Gastrocnemius medialis (tissue), 4 donors: ENCODE results near the gene GPR101. TPM values are rescaled to one million over a fixed set of nuclear protein-coding genes. Genes with fewer than 3 reads are reported as not detected.

ENCODE experiments used
- ATAC-seq, 2 donors: fragments of 150-250 bp; one replicate each; pipeline ENCODE4 v1.9.1; 2016
- DNase-seq, 2 donors: peaks; one replicate each; pipeline ENCODE4 v3.0.0-alpha.2; 2019
- H3K27ac ChIP-seq, 4 donors: fragments of 200-600 bp; sonication (generic); 1 replicate in 1 of 4; 2 replicates in 3 of 4; pipeline ENCODE4 v1.5.1; 2016 to 2018; ENCODE audit warnings: mild to moderate bottlenecking in 2 of 4, moderate library complexity in 1 of 4
- H3K27me3 ChIP-seq, 3 donors: fragments of 200-600 bp; sonication (generic) in 2 of 3; 1 replicate in 1 of 3; 2 replicates in 2 of 3; pipeline versions ENCODE4 v1.5.1 to v1.6.0; 2016 to 2019; ENCODE audit warnings: mild to moderate bottlenecking in 1 of 3, moderate library complexity in 1 of 3
- H3K36me3 ChIP-seq, 2 donors: fragments of 200-600 bp; sonication (generic) in 1 of 2; one replicate each; pipeline ENCODE4 v1.5.1; 2017 to 2018
- H3K4me1 ChIP-seq, 2 donors: fragments of 200-600 bp; sonication (generic) in 1 of 2; one replicate each; pipeline ENCODE4 v1.5.1; 2016 to 2017; ENCODE audit warnings: mild to moderate bottlenecking in 2 of 2
- H3K4me3 ChIP-seq, 4 donors: fragments of 200-600 bp; sonication (generic) in 3 of 4; 1 replicate in 1 of 4; 2 replicates in 3 of 4; pipeline ENCODE4 v1.5.1; 2016 to 2019; ENCODE audit warnings: mild to moderate bottlenecking in 2 of 4
- H3K9me3 ChIP-seq, 3 donors: fragments of 200-600 bp; sonication (generic) in 2 of 3; 1 replicate in 1 of 3; 2 replicates in 2 of 3; pipeline ENCODE4 v1.5.1; 2016 to 2019
- CTCF ChIP-seq, 5 experiments: fragments of 450-650 bp in 3 of 5; fragments of 200-600 bp in 2 of 5; sonication (generic) in 2 of 5; IDR thresholded peaks in 4 of 5; conservative IDR thresholded peaks in 1 of 5; 1 replicate in 4 of 5; 2 replicates in 1 of 5; pipeline ENCODE4 v1.5.1; 2016 to 2019; ENCODE audit warnings: antibody characterized with exemption in 5 of 5, mild to moderate bottlenecking in 3 of 5, moderate library complexity in 3 of 5
- POLR2A ChIP-seq, 2 donors: fragments of 450-650 bp; IDR thresholded peaks; one replicate each; pipeline ENCODE4 v1.6.1; 2017; ENCODE audit warnings: antibody characterized with exemption in 2 of 2, mild to moderate bottlenecking in 2 of 2, moderate library complexity in 2 of 2
- in situ Hi-C, 4 donors: fragments of 200-750 bp; cut with MboI; loops; one replicate each; pipeline versions ENCODE4 v1.15.0 to v1.8.0; 2017; ENCODE audit warnings: low sequenced_read_pairs in 4 of 4
- intact Hi-C: fragments of 100-400 bp; cut with DNase I; formaldehyde crosslinking; loops from one replicate; pipeline ENCODE4 v1.15.1; 2023; ENCODE audit warnings: low total_unique reads
- total RNA-seq, 4 donors: library from RNA; depleted of rRNA; stranded (reverse); fragments of >200 nt; gene quantifications; one replicate each; pipeline versions ENCODE4 v1.1.0 to v1.2.3, GENCODE V29; 2016

Gene GPR101
- total RNA-seq, 4 donors from 2014 or later: not detected

- DNase-seq: no peak
- in situ Hi-C loops: no loop called here
Measured at GRCh38 chrX:137067147-137067546, 33.4 kb upstream of the GPR101 start.

GRCh38 chrX:137062915-137063617, 29.3 kb upstream of the GPR101 start:
- Histone ChIP-seq H3K36me3 (no peaks in the 10 kb centered on the region), H3K9me3 (no peaks in the 10 kb centered on the region), H3K27ac (no peak overlapping the region), H3K4me1 (no peaks in the 10 kb centered on the region), H3K27me3 (no peaks in the 10 kb centered on the region), H3K4me3 (no peak overlapping the region)
- intact Hi-C loops (no loop called here), in situ Hi-C loops (no loop called here)
- DNase-seq (no peak), ATAC-seq (no peak)
- no peak for TF ChIP-seq CTCF (IDR thresholded peaks at IDR 0.05 in 4 of 5, conservative IDR thresholded peaks at IDR 0.05 in 1 of 5)
- no peak for TF ChIP-seq POLR2A (IDR thresholded peaks at IDR 0.05)

More at GRCh38 chrX:137067147-137067546, 33.4 kb upstream of the GPR101 start:
- intact Hi-C loops: no loop called here
- Histone ChIP-seq H3K9me3 (no peaks in the 10 kb centered on the region), H3K4me3 (no peak overlapping the region), H3K27ac (no peak overlapping the region), H3K4me1 (no peaks in the 10 kb centered on the region), H3K36me3 (no peaks in the 10 kb centered on the region), H3K27me3 (no peaks in the 10 kb centered on the region)
- TF ChIP-seq POLR2A (IDR thresholded peaks at IDR 0.05) (no peak), CTCF (IDR thresholded peaks at IDR 0.05 in 4 of 5, conservative IDR thresholded peaks at IDR 0.05 in 1 of 5) (no peak)
- ATAC-seq: no peak

GRCh38 chrX:137058339-137059127, 24.7 kb upstream of the GPR101 start:
- H3K27ac ChIP-seq: no peak overlapping the region
- in situ Hi-C loops: no loop called here

GRCh38 chrX:137052643-137053235, 18.9 kb upstream of the GPR101 start:
- DNase-seq: no peak
- no peak for ATAC-seq
- H3K27me3 ChIP-seq: peaks cover 0 to 16% (median 7%) of the 10 kb centered on the region in 3 donors
- peak overlapping the region; percentile 36 to 52 (median 50) for H3K4me3 ChIP-seq
- intact Hi-C loops (loop anchor here (10.0 kb wide), 1 partner anchor 98 kb away; no protein-coding TSS in a partner anchor), in situ Hi-C loops (no loop called here)
- no peaks in the 10 kb centered on the region for H3K9me3 ChIP-seq
- H3K27ac ChIP-seq: no peak overlapping the region
- no peaks in the 10 kb centered on the region for H3K36me3 ChIP-seq
- no peak for TF ChIP-seq POLR2A (IDR thresholded peaks at IDR 0.05)
- no peak for TF ChIP-seq CTCF (IDR thresholded peaks at IDR 0.05 in 4 of 5, conservative IDR thresholded peaks at IDR 0.05 in 1 of 5)
- H3K4me1 ChIP-seq: no peaks in the 10 kb centered on the region

More at GRCh38 chrX:137058339-137059127, 24.7 kb upstream of the GPR101 start:
- DNase-seq: no peak
- no peak overlapping the region for H3K4me3 ChIP-seq
- intact Hi-C loops: loop anchor here (10.0 kb wide), 1 partner anchor 104 kb away; no protein-coding TSS in a partner anchor
- no peaks in the 10 kb centered on the region for H3K9me3 ChIP-seq
- ATAC-seq: no peak
- no peaks in the 10 kb centered on the region for H3K36me3 ChIP-seq
- peaks cover 0 to 3% (median 0%) of the 10 kb centered on the region in 3 donors for H3K27me3 ChIP-seq
- TF ChIP-seq POLR2A (IDR thresholded peaks at IDR 0.05) (no peak), CTCF (IDR thresholded peaks at IDR 0.05 in 4 of 5, conservative IDR thresholded peaks at IDR 0.05 in 1 of 5) (no peak)
- H3K4me1 ChIP-seq: no peaks in the 10 kb centered on the region
